Measurements from ENCODE around the gene CCDC63. TPM values are rescaled to one million over a fixed set of nuclear protein-coding genes. Genes with fewer than 3 reads are reported as not detected.

Gene CCDC63
- total RNA-seq, 1 experiment from 2014 or later = 0.76 TPM

DNA sequence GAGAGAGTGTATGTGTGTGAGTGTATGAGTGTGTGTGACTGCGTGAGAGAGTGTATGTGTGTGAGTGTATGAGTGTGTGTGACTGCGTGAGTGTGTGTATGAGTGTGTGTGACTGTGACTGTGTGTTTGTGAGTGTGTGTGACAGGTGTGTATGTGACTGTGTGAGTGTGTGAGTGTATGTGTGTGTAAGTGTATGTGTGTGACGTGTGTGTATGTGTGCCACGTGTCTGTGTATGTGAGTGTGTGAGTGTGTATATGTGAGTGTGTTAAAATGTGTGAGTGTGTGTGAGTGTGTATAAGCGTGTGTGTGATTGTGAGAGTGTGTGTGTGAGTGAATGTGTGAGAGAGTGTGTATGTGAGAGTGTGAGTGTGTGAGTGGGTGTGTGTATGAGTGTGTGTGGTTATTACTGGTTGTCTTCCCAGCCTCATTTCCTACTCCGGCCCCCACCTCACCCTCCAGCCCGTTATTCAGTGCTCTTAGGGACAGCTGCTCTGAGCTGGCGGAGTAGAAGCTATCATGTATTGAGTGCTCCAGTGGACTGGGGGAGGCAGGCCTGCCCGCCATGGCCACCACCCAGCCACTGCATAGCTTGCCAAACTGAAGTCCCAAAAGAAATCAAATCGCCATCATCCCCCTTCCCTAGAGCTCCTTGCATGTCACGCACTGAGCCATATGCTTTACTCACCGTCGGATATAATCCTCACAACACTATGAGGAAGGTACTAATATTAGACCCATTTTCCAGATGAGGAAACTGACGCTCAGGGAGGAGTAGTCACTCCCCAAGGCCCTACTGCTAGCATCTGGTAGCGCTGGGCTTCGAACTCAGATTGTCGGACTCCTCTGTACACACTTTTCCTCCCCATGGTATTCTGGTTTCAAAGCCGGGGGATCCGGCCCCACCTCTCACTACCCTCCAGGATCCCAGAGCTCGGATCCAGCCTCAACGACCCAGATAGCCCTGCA lies 83.8 kb downstream of the CCDC63 start:
- no peaks in the 10 kb centered on the region for H3K36me3 ChIP-seq (replicated peaks; ENCODE audit: control insufficient read depth, insufficient read depth, low read length)
- no peaks in the 10 kb centered on the region for H3K27me3 ChIP-seq (ENCODE audit: control insufficient read depth, insufficient read depth, low read length)
- DNase-seq = no peak
- no peak overlapping the region for H3K4me3 ChIP-seq (ENCODE audit: insufficient read depth, low read depth, low read length)

GRCh38 chr12:110931315-110931728 lies 84.5 kb downstream of the CCDC63 start:
- DNase-seq = no peak
- Histone ChIP-seq H3K36me3 (replicated peaks; ENCODE audit: control insufficient read depth, insufficient read depth, low read length) (no peaks in the 10 kb centered on the region), H3K27me3 (ENCODE audit: control insufficient read depth, insufficient read depth, low read length) (no peaks in the 10 kb centered on the region), H3K4me3 (ENCODE audit: insufficient read depth, low read depth, low read length) (no peak overlapping the region)

DNA sequence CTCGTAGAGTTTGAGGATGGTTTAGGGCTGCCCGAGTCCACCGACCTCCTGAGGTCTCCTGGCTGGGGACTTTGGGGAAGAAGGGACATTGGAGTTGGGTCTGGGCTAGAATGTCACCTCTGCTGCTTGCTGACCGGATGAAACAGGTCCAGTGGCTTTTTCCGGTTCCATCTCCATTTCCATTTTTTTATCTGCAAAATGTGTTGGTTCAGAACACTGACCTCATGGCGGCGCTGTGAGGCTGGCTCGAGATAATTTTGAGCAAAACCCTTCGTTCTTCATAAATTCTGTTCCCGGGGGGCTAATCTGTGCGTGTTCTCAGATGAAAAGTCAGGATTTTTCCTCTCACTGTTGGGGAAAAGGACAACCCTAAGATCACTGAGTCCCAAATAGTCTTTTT lies 85.3 kb downstream of the CCDC63 start:
- Histone ChIP-seq H3K4me3 (ENCODE audit: insufficient read depth, low read depth, low read length) (no peak overlapping the region), H3K27me3 (ENCODE audit: control insufficient read depth, insufficient read depth, low read length) (no peaks in the 10 kb centered on the region), H3K36me3 (replicated peaks; ENCODE audit: control insufficient read depth, insufficient read depth, low read length) (no peaks in the 10 kb centered on the region)
- peak; percentile 65 for DNase-seq

- Histone ChIP-seq H3K36me3 (replicated peaks; ENCODE audit: control insufficient read depth, insufficient read depth, low read length) (no peaks in the 10 kb centered on the region), H3K27me3 (ENCODE audit: control insufficient read depth, insufficient read depth, low read length) (no peaks in the 10 kb centered on the region), H3K4me3 (ENCODE audit: insufficient read depth, low read depth, low read length) (no peak overlapping the region)
- no peak for DNase-seq
Measured at GRCh38 chr12:110933326-110933974, 86.7 kb downstream of the CCDC63 start.

- peak; percentile 73 for DNase-seq
- H3K36me3 ChIP-seq (replicated peaks; ENCODE audit: control insufficient read depth, insufficient read depth, low read length) = no peaks in the 10 kb centered on the region
- no peak overlapping the region for H3K4me3 ChIP-seq (ENCODE audit: insufficient read depth, low read depth, low read length)
- no peaks in the 10 kb centered on the region; the same call in 1 of the 2 replicates for H3K27me3 ChIP-seq (ENCODE audit: control insufficient read depth, insufficient read depth, low read length)
Measured at GRCh38 chr12:110934093-110934852, 87.5 kb downstream of the CCDC63 start.

- H3K4me3 ChIP-seq (ENCODE audit: insufficient read depth, low read depth, low read length) = no peak overlapping the region
- H3K27me3 ChIP-seq (ENCODE audit: control insufficient read depth, insufficient read depth, low read length) = no peaks in the 10 kb centered on the region; the same call in 1 of the 2 replicates
- DNase-seq = no peak
Measured at GRCh38 chr12:110935588-110935987, 88.8 kb downstream of the CCDC63 start.

GRCh38 chr12:110936367-110937103 lies 89.7 kb downstream of the CCDC63 start:
- DNase-seq = no peak
- peak overlapping the region; percentile 22 for H3K4me3 ChIP-seq (ENCODE audit: insufficient read depth, low read depth, low read length)
- no peaks in the 10 kb centered on the region; the same call in 1 of the 2 replicates for H3K27me3 ChIP-seq (ENCODE audit: control insufficient read depth, insufficient read depth, low read length)
- H3K36me3 ChIP-seq (replicated peaks; ENCODE audit: control insufficient read depth, insufficient read depth, low read length) = no peaks in the 10 kb centered on the region; the same call in 1 of the 2 replicates

More at GRCh38 chr12:110935588-110935987, 88.8 kb downstream of the CCDC63 start:
- no peaks in the 10 kb centered on the region; the same call in 1 of the 2 replicates for H3K36me3 ChIP-seq (replicated peaks; ENCODE audit: control insufficient read depth, insufficient read depth, low read length)

GRCh38 chr12:110937104-110937641 lies 90.4 kb downstream of the CCDC63 start:
- peak overlapping the region; percentile 22; the same call in 1 of the 2 replicates for H3K4me3 ChIP-seq (ENCODE audit: insufficient read depth, low read depth, low read length)
- H3K27me3 ChIP-seq (ENCODE audit: control insufficient read depth, insufficient read depth, low read length) = no peaks in the 10 kb centered on the region; the same call in 1 of the 2 replicates
- peak; percentile 90 for DNase-seq
- H3K36me3 ChIP-seq (replicated peaks; ENCODE audit: control insufficient read depth, insufficient read depth, low read length) = no peaks in the 10 kb centered on the region; the same call in 1 of the 2 replicates

- Histone ChIP-seq H3K27me3 (ENCODE audit: control insufficient read depth, insufficient read depth, low read length) (no peaks in the 10 kb centered on the region; the same call in 1 of the 2 replicates), H3K36me3 (replicated peaks; ENCODE audit: control insufficient read depth, insufficient read depth, low read length) (no peaks in the 10 kb centered on the region; the same call in 1 of the 2 replicates), H3K4me3 (ENCODE audit: insufficient read depth, low read depth, low read length) (no peak overlapping the region)
- DNase-seq = no peak
Measured at GRCh38 chr12:110940296-110940695, 93.5 kb downstream of the CCDC63 start.

GRCh38 chr12:110940933-110941332 lies 94.1 kb downstream of the CCDC63 start:
- Histone ChIP-seq H3K4me3 (ENCODE audit: insufficient read depth, low read depth, low read length) (no peak overlapping the region), H3K36me3 (replicated peaks; ENCODE audit: control insufficient read depth, insufficient read depth, low read length) (no peaks in the 10 kb centered on the region; the same call in 1 of the 2 replicates), H3K27me3 (ENCODE audit: control insufficient read depth, insufficient read depth, low read length) (no peaks in the 10 kb centered on the region; the same call in 1 of the 2 replicates)
- DNase-seq = peak; percentile 50

DNA sequence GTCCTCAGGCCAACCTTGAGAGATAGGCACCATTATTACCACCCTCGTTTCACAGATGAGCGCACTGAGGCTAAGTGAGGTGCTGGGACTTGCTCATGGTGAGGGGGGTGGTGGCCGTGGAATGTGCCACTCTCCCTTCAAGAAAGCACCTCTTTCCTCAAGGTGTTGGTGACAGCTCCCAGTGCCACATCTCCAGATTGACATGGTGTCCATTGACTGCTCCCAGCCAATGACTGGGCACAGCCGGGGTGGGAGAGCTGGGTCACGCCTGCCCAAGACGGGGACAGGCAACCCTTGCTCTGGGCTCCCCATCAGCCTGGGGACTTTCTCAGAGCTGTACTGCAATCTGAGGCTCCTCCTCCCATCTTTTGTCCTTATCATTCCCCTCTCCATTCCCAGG lies 94.6 kb downstream of the CCDC63 start:
- Histone ChIP-seq H3K36me3 (replicated peaks; ENCODE audit: control insufficient read depth, insufficient read depth, low read length) (no peaks in the 10 kb centered on the region; the same call in 1 of the 2 replicates), H3K4me3 (ENCODE audit: insufficient read depth, low read depth, low read length) (no peak overlapping the region), H3K27me3 (ENCODE audit: control insufficient read depth, insufficient read depth, low read length) (no peaks in the 10 kb centered on the region; the same call in 1 of the 2 replicates)
- no peak for DNase-seq

GRCh38 chr12:110943373-110943772 lies 96.6 kb downstream of the CCDC63 start:
- no peaks in the 10 kb centered on the region; the same call in 1 of the 2 replicates for H3K27me3 ChIP-seq (ENCODE audit: control insufficient read depth, insufficient read depth, low read length)
- H3K36me3 ChIP-seq (replicated peaks; ENCODE audit: control insufficient read depth, insufficient read depth, low read length) = no peaks in the 10 kb centered on the region; the same call in 1 of the 2 replicates
- no peak for DNase-seq
- H3K4me3 ChIP-seq (ENCODE audit: insufficient read depth, low read depth, low read length) = no peak overlapping the region

- no peak overlapping the region for H3K4me3 ChIP-seq (ENCODE audit: insufficient read depth, low read depth, low read length)
- no peaks in the 10 kb centered on the region for H3K36me3 ChIP-seq (replicated peaks; ENCODE audit: control insufficient read depth, insufficient read depth, low read length)
- H3K27me3 ChIP-seq (ENCODE audit: control insufficient read depth, insufficient read depth, low read length) = no peaks in the 10 kb centered on the region
- DNase-seq = no peak
Measured at GRCh38 chr12:110948041-110948440, 101.3 kb downstream of the CCDC63 start.

All from H7 (cell line).